ENCODE data around the gene RNF17.

Gene RNF17

GRCh38 chr13:24851546-24851945, 87.6 kb downstream of the RNF17 start:
- no peak for TF ChIP-seq CTCF (conservative IDR thresholded peaks at IDR 0.05; ENCODE audit: low read depth)
- DNase-seq (ENCODE audit: low spot score) = peak; percentile 76
- peak overlapping the region; percentile 85 for H3K27ac ChIP-seq
- ChIA-PET POLR2A (ENCODE audit: low non-redundant PET) (no interaction called here), CTCF (interaction anchor here (0.6 kb wide), 1 partner anchor 624 kb away, joined by 3 read pairs; no protein-coding TSS in a partner anchor)

- POLR2A ChIA-PET (ENCODE audit: low non-redundant PET) = no interaction called here
- CTCF ChIA-PET = no interaction called here
- TF ChIP-seq CTCF (conservative IDR thresholded peaks at IDR 0.05; ENCODE audit: low read depth) = no peak
- H3K27ac ChIP-seq = no peak overlapping the region
- DNase-seq (ENCODE audit: low spot score) = no peak
Measured at GRCh38 chr13:24854311-24854710, 90.3 kb downstream of the RNF17 start.

GRCh38 chr13:24858953-24859352, 95.0 kb downstream of the RNF17 start:
- no peak overlapping the region for H3K27ac ChIP-seq
- CTCF ChIA-PET = interaction anchor here (0.6 kb wide), 1 partner anchor 38 kb away, joined by 3 read pairs; no protein-coding TSS in a partner anchor
- POLR2A ChIA-PET (ENCODE audit: low non-redundant PET) = no interaction called here
- no peak for DNase-seq (ENCODE audit: low spot score)
- no peak for TF ChIP-seq CTCF (conservative IDR thresholded peaks at IDR 0.05; ENCODE audit: low read depth)

GRCh38 chr13:24860770-24861169, 96.8 kb downstream of the RNF17 start:
- no peak for TF ChIP-seq CTCF (conservative IDR thresholded peaks at IDR 0.05; ENCODE audit: low read depth)
- H3K27ac ChIP-seq = no peak overlapping the region
- POLR2A ChIA-PET (ENCODE audit: low non-redundant PET) = no interaction called here
- CTCF ChIA-PET = interaction anchor here (0.6 kb wide), 1 partner anchor 1623 kb away, joined by 8 read pairs; no protein-coding TSS in a partner anchor
- DNase-seq (ENCODE audit: low spot score) = no peak

GRCh38 chr13:24861617-24862362, 97.8 kb downstream of the RNF17 start:
- no peak overlapping the region for H3K27ac ChIP-seq
- POLR2A ChIA-PET (ENCODE audit: low non-redundant PET) = no interaction called here
- CTCF ChIA-PET = no interaction called here
- no peak for DNase-seq (ENCODE audit: low spot score)
- TF ChIP-seq CTCF (conservative IDR thresholded peaks at IDR 0.05; ENCODE audit: low read depth) = no peak

- no peak for DNase-seq (ENCODE audit: low spot score)
- no peak overlapping the region for H3K27ac ChIP-seq
- CTCF ChIA-PET = no interaction called here
- POLR2A ChIA-PET (ENCODE audit: low non-redundant PET) = no interaction called here
- no peak for TF ChIP-seq CTCF (conservative IDR thresholded peaks at IDR 0.05; ENCODE audit: low read depth)
Measured at GRCh38 chr13:24863748-24864540, 100.0 kb downstream of the RNF17 start.
